ENCODE results near the gene FOXD4L1. TPM values are rescaled to one million over a fixed set of nuclear protein-coding genes. Genes with fewer than 3 reads are reported as not detected.

FOXD4L1 gene
- total RNA-seq: under 0.01 TPM in 1 of 2 replicates, not detected in the other

GRCh38 chr2:113498365-113498764 is at the start of gene FOXD4L1:
Gene FOXD4L1 (plus strand): TSS chr2:113498665. CDS start chr2:113499257, 592 bp downstream.

Other genes with a start within 250 kb of the FOXD4L1 start
- gene PAX8, start 219.7 kb upstream of the FOXD4L1 start, total RNA-seq: 1.6 and 3.4 TPM in 2 replicates
- 20.4 and 25.9 TPM in 2 replicates for gene ZNG1B, start 61.0 kb upstream of the FOXD4L1 start, total RNA-seq
- 10.0 and 22.8 TPM in 2 replicates for gene RABL2A, start 128.6 kb downstream of the FOXD4L1 start, total RNA-seq